Measurements from ENCODE around the gene CPNE7.
"Not testable (repeated sequence)": the region's sequence is repeated elsewhere in the genome, so short reads cannot be mapped to it uniquely, and the experiment has no call there.

Gene CPNE7

GRCh38 chr16:89634463-89635385, 59.2 kb downstream of the CPNE7 start:
- DNase-seq = not testable (repeated sequence)

GRCh38 chr16:89636663-89637062, 61.1 kb downstream of the CPNE7 start:
- no peak for DNase-seq

GRCh38 chr16:89637379-89637778, 61.8 kb downstream of the CPNE7 start:
- no peak for DNase-seq

- no peak for DNase-seq
Observed at GRCh38 chr16:89638455-89638854, 62.9 kb downstream of the CPNE7 start.

- DNase-seq = no peak
Observed at GRCh38 chr16:89639385-89639784, 63.8 kb downstream of the CPNE7 start.

GRCh38 chr16:89641458-89642119, 66.0 kb downstream of the CPNE7 start:
- DNase-seq = no peak

- no peak for DNase-seq
Observed at GRCh38 chr16:89642574-89642973, 67.0 kb downstream of the CPNE7 start.

GRCh38 chr16:89643769-89644300, 68.3 kb downstream of the CPNE7 start:
- no peak for DNase-seq

- DNase-seq = no peak
Observed at GRCh38 chr16:89645122-89645521, 69.6 kb downstream of the CPNE7 start.

GRCh38 chr16:89646270-89646669, 70.7 kb downstream of the CPNE7 start:
- no peak for DNase-seq

Data from amniotic stem cell (primary cell).